PC-3 (cell line): ENCODE results near the gene VWA8. TPM values are rescaled to one million over a fixed set of nuclear protein-coding genes. Genes with fewer than 3 reads are reported as not detected.

Experiments
- ATAC-seq: fragments of 200-7000 bp; cut with Tn5 transposase; 2 replicates; pipeline ENCODE4 v1.9.1; 2020; ENCODE audit warnings: mild to moderate bottlenecking, moderate library complexity
- BruUV-seq: library from RNA; stranded (reverse); fragments of 400-500 nt; replicated peaks from 2 replicates; lab custom pipeline; 2021; lab: Mats Ljungman, UMichigan
- CTCF ChIA-PET: fragments of 300-600 bp; sonication (Branson Sonifier 250); formaldehyde crosslinking; loops from one replicate; lab custom pipeline; 2022; ENCODE audit warnings: antibody characterized with exemption; lab: Charles Lee
- POLR2A ChIA-PET: fragments of 300-600 bp; sonication (Branson Sonifier 250); formaldehyde crosslinking; loops from one replicate; lab custom pipeline; 2022; ENCODE audit warnings: antibody characterized with exemption; ENCODE audit not compliant: unreplicated experiment; lab: Charles Lee
- DNase-seq: peaks from one replicate; pipeline ENCODE4 v3.0.0-alpha.2; 2015
- H2AFZ ChIP-seq: fragments of 300-600 bp; sonication (generic); 2 replicates; pipeline ENCODE4 v1.6.0; 2016; ENCODE audit warnings: antibody characterized with exemption, low read length
- H3F3A ChIP-seq: fragments of 300-600 bp; sonication (generic); one replicate; pipeline ENCODE4 v1.6.0; 2017; ENCODE audit warnings: antibody characterized with exemption, low read length, control low read depth, mild to moderate bottlenecking; ENCODE audit not compliant: unreplicated experiment
- H3K27ac ChIP-seq: fragments of 300-600 bp; sonication (generic); 2 replicates; pipeline ENCODE4 v1.5.1; 2016; ENCODE audit warnings: mild to moderate bottlenecking, low read length
- H3K27me3 ChIP-seq: fragments of 300-600 bp; sonication (generic); 2 replicates; pipeline ENCODE4 v1.6.1; 2016; ENCODE audit warnings: low read length, mixed read lengths
- H3K36me3 ChIP-seq: fragments of 300-600 bp; sonication (generic); 2 replicates; pipeline ENCODE4 v1.6.1; 2016; ENCODE audit warnings: low read depth, mixed run types, low read length, mixed read lengths
- H3K4me1 ChIP-seq: fragments of 300-600 bp; sonication (generic); 2 replicates; pipeline ENCODE4 v1.5.1; 2016; ENCODE audit warnings: low read length; ENCODE audit not compliant: insufficient read depth
- H3K4me2 ChIP-seq: fragments of 300-600 bp; sonication (generic); 2 replicates; pipeline ENCODE4 v1.6.0; 2016; ENCODE audit warnings: low read length
- H3K4me3 ChIP-seq: fragments of 300-600 bp; sonication (generic); 2 replicates; pipeline ENCODE4 v1.5.1; 2016; ENCODE audit warnings: mild to moderate bottlenecking, low read length, mixed read lengths
- H3K79me2 ChIP-seq: fragments of 300-600 bp; sonication (generic); 2 replicates; pipeline ENCODE4 v1.6.1; 2017; ENCODE audit warnings: low read length, mixed read lengths
- H3K9ac ChIP-seq: fragments of 300-600 bp; sonication (generic); 2 replicates; pipeline ENCODE4 v1.6.0; 2016; ENCODE audit warnings: mild to moderate bottlenecking, low read length
- H3K9me2 ChIP-seq: fragments of 300-600 bp; sonication (generic); replicated peaks from 2 replicates; pipeline ENCODE4 v1.6.1; 2016; ENCODE audit warnings: mixed run types, low read length, mixed read lengths
- H3K9me3 ChIP-seq: fragments of 300-600 bp; sonication (generic); 2 replicates; pipeline ENCODE4 v1.6.1; 2016; ENCODE audit warnings: low read length, mixed read lengths
- H4K20me1 ChIP-seq: fragments of 300-600 bp; sonication (generic); 2 replicates; pipeline ENCODE4 v1.6.1; 2016; ENCODE audit warnings: low read length, mixed read lengths
- CTCF ChIP-seq: fragments of 300-600 bp; sonication (generic); conservative IDR thresholded peaks from 2 replicates; pipeline ENCODE4 v1.5.1; 2017; ENCODE audit warnings: antibody characterized with exemption, low read depth, mild to moderate bottlenecking, low read length
- EZH2 ChIP-seq: fragments of 300-600 bp; sonication (generic); IDR thresholded peaks from one replicate; pipeline ENCODE4 v1.6.1; 2017; ENCODE audit warnings: antibody characterized with exemption, mild to moderate bottlenecking, low read length; ENCODE audit not compliant: unreplicated experiment
- EZH2phosphoT487 ChIP-seq: fragments of 300-600 bp; sonication (generic); IDR thresholded peaks from 2 replicates; pipeline ENCODE4 v1.6.1; 2018; ENCODE audit warnings: mild to moderate bottlenecking, antibody characterized with exemption, low read length, borderline replicate concordance
- intact Hi-C: fragments of 100-400 bp; cut with micrococcal nuclease; formaldehyde crosslinking; loops from 2 replicates; pipeline ENCODE4 v1.9.0; 2023
- total RNA-seq: library from RNA; depleted of rRNA; stranded (reverse); fragments of >200 nt; gene quantifications from 2 replicates; pipeline ENCODE4 v1.2.3, GENCODE V29; 2014

The VWA8 gene
- total RNA-seq, 1 experiment from 2014 or later = 10.0 TPM

- no peaks in the 10 kb centered on the region for H3K9me3 ChIP-seq
- intact Hi-C loops = loop anchor here (10.0 kb wide), 2 partner anchors 161 to 219 kb away; partner anchors contain the start of gene DGKH
- no peaks in the 10 kb centered on the region for H3F3A ChIP-seq
- H3K4me1 ChIP-seq = peaks cover 20% of the 10 kb centered on the region
- H3K27me3 ChIP-seq = no peaks in the 10 kb centered on the region
- no peaks in the 10 kb centered on the region for H3K9me2 ChIP-seq
- ATAC-seq = no peak
- ChIA-PET POLR2A (no interaction called here), CTCF (no interaction called here)
- no peak overlapping the region for H3K4me2 ChIP-seq
- no peak overlapping the region for H3K9ac ChIP-seq
- H3K27ac ChIP-seq = no peak overlapping the region
- H3K36me3 ChIP-seq = no peaks in the 10 kb centered on the region
- no peak overlapping the region for H3K4me3 ChIP-seq
- no TSS peak for BruUV-seq
- H3K79me2 ChIP-seq = no peaks in the 10 kb centered on the region
- H2AFZ ChIP-seq = no peak overlapping the region
- TF ChIP-seq CTCF (no peak), EZH2 (no peak)
- no peak for DNase-seq
- H4K20me1 ChIP-seq = no peaks in the 10 kb centered on the region
Observed at GRCh38 chr13:41825691-41826090, 135.2 kb downstream of the VWA8 start.

GRCh38 chr13:41823476-41823875 lies 137.4 kb downstream of the VWA8 start:
- peaks cover 16% of the 10 kb centered on the region for H3K4me1 ChIP-seq
- no peaks in the 10 kb centered on the region for H3K9me2 ChIP-seq
- TF ChIP-seq EZH2 (no peak), CTCF (no peak), EZH2phosphoT487 (no peak)
- H3K36me3 ChIP-seq = no peaks in the 10 kb centered on the region
- H3K4me3 ChIP-seq = no peak overlapping the region
- H4K20me1 ChIP-seq = no peaks in the 10 kb centered on the region
- ATAC-seq (no peak), DNase-seq (no peak)
- no peak overlapping the region for H3K27ac ChIP-seq
- no peaks in the 10 kb centered on the region for H3F3A ChIP-seq
- BruUV-seq = no TSS peak
- H3K79me2 ChIP-seq = no peaks in the 10 kb centered on the region
- no peak overlapping the region for H2AFZ ChIP-seq
- POLR2A ChIA-PET = no interaction called here
- CTCF ChIA-PET = no interaction called here
- H3K27me3 ChIP-seq = no peaks in the 10 kb centered on the region
- intact Hi-C loops = loop anchor here (10.0 kb wide), 2 partner anchors 159 to 221 kb away; partner anchors contain the start of gene DGKH
- no peaks in the 10 kb centered on the region for H3K9me3 ChIP-seq
- H3K9ac ChIP-seq = no peak overlapping the region
- H3K4me2 ChIP-seq = no peak overlapping the region

- ChIA-PET POLR2A (no interaction called here), CTCF (no interaction called here)
- H3K79me2 ChIP-seq = no peaks in the 10 kb centered on the region
- TF ChIP-seq CTCF (no peak), EZH2 (no peak), EZH2phosphoT487 (no peak)
- H3K36me3 ChIP-seq = no peaks in the 10 kb centered on the region
- ATAC-seq = no peak
- H2AFZ ChIP-seq = no peak overlapping the region
- H4K20me1 ChIP-seq = no peaks in the 10 kb centered on the region
- peaks cover 8% of the 10 kb centered on the region for H3K4me1 ChIP-seq
- BruUV-seq = no TSS peak
- H3K27ac ChIP-seq = no peak overlapping the region
- no peaks in the 10 kb centered on the region for H3K9me2 ChIP-seq
- H3K4me3 ChIP-seq = no peak overlapping the region
- no peak for DNase-seq
- intact Hi-C loops = loop anchor here (10.0 kb wide), 2 partner anchors 158 to 222 kb away; partner anchors contain the start of gene DGKH
- no peaks in the 10 kb centered on the region for H3K9me3 ChIP-seq
- H3F3A ChIP-seq = no peaks in the 10 kb centered on the region
- H3K4me2 ChIP-seq = no peak overlapping the region
- H3K27me3 ChIP-seq = no peaks in the 10 kb centered on the region
- no peak overlapping the region for H3K9ac ChIP-seq
Observed at GRCh38 chr13:41822560-41822959, 138.3 kb downstream of the VWA8 start.
